Stimulated activated CD4-positive, alpha-beta T cell treated with anti-CD3 and anti-CD28 coated beads, Interleukin-15, amount 100 ng/mL, for 48 hours (primary cell): ENCODE measurements around the gene CFAP46.
"Not testable (repeated sequence)": the region's sequence is repeated elsewhere in the genome, so short reads cannot be mapped to it uniquely, and the experiment has no call there.

Experiments used
- DNase-seq, 2 donors: peaks; one replicate each; pipeline ENCODE4 v3.0.0-alpha.2; 2020; ENCODE audit warnings: low read depth in 2 of 2

The CFAP46 gene

DNA sequence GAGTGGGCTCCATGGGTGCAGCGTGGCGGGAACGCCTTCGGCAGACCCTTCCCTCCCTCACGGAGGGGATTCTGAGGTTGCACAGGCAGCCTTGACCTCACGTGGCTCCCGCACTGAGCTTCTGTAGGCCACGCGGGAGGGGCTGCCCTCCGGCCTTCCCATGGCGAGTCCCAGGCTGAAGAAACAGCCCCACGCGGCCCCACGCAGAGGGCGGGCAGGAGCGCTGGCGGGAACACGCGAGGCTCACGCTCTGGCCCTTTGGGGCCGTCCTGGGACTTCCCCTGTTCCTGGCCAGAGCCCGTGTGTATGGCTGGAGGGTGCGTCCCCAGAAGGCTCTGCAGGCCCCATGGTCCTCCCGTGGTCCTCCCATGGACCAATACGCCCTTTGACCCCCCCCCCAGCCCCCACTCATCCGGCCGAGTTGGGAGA lies 134.7 kb downstream of the CFAP46 start:
- no peak for DNase-seq

DNA sequence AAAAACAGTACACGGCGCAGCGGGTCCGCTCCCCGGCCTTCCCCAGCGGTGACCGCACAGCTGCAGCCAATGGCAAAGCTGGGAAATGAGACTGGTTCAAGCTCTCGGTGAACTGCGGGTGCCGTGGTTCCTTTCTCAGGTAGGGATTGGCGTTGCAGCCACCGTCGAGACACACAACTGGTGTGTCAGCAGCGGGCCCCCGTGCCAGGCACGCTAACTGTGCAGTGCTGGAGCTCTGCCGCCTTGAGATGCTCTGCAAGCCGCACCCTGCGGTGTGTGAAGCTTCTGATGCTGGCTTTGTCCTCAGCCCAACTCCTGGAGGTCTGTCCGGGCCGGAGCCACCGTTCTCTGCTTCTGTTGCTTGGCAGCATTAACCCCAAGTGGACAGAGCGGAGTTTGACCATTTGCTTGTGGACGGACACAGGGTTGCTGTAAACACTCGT lies 135.8 kb downstream of the CFAP46 start:
- no peak for DNase-seq

DNA sequence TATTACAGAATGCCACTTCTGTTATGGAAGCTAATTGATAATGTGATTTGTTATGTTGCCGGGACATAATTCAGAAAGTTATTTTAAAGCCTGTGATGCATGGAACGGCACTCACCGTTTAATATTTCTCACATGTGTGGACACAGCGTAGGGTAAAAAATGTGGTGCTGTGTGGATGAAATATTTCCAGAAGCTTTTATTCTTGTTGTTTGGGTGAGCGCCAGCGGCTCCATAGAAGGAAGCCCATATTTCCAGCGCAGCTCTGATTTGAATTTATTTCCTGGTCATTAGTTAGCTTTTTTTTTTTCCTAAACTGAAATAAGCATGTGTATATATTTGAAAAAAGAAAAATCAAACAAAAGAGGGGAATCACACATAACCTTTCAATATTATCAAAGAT lies 136.3 kb downstream of the CFAP46 start:
- DNase-seq = no peak

DNA sequence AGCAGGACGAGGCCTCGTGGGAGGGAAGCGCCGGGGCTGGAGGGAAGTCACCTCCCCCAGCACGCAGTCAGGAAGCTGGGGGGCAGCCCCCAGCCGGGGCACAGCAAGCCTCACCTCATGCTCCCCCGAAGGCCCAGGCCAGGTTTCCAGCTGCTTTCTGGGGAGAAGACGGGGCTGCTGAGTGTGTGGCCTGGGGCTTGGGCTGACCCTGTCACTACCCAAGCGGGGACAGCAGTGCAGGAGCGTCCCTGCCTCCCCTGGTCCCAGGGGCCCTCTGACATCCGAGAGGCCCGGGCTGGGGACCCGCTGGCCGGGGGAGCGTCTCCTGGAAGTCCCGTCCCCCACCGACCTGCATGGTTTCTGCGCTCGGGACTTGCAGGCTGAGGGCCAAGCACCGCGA lies 136.8 kb downstream of the CFAP46 start:
- DNase-seq = no peak

DNA sequence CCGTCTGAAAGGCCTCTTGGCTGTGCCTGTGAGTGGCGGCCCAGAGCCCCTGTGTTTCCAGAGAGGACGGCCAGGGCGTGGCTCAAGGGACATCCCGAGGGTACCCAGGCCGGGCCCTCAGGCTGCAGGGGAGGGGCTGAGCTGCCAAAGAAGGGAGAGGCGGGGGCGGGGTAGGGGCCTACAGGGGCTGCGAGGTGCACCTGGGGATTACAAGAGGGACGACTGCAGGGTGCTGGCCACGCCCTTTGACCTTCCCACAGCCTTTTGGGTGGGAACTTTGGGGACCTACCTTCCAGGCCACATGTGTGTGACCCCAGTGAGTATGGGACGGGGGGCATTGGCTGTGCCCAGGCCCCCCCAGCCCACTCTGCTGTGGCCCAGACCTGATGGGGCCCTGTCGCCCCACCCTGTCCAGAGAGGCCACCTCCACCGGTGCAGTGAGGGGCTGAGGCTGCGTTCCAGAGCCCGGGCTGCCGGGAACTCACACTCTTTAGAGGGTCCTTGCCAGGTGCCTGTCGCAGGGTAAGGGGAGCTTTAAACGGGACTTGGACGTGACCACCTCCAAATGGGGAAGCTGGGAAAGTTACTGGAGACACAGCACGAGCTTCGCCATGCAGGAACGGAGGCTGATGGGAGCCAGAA lies 137.5 kb downstream of the CFAP46 start:
- DNase-seq = no peak

DNA sequence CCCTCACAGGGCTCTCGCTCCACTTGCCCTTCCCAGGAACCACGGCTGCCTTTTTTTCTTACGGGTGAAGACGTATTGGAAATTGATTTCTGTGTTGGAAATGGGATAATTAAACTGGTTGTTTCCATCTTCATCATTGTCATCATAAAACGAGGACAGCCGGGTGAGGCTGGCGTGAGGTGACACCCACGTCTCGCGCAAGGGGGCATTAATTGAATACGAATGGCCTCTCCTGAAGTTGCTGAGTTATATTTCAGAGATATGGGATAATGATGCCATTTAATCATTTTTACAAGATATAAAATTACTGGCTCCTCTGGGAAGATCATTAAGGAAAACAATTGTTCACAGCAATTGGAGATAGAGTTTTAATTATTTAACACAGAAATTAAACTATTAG lies 138.1 kb downstream of the CFAP46 start:
- DNase-seq = no peak

DNA sequence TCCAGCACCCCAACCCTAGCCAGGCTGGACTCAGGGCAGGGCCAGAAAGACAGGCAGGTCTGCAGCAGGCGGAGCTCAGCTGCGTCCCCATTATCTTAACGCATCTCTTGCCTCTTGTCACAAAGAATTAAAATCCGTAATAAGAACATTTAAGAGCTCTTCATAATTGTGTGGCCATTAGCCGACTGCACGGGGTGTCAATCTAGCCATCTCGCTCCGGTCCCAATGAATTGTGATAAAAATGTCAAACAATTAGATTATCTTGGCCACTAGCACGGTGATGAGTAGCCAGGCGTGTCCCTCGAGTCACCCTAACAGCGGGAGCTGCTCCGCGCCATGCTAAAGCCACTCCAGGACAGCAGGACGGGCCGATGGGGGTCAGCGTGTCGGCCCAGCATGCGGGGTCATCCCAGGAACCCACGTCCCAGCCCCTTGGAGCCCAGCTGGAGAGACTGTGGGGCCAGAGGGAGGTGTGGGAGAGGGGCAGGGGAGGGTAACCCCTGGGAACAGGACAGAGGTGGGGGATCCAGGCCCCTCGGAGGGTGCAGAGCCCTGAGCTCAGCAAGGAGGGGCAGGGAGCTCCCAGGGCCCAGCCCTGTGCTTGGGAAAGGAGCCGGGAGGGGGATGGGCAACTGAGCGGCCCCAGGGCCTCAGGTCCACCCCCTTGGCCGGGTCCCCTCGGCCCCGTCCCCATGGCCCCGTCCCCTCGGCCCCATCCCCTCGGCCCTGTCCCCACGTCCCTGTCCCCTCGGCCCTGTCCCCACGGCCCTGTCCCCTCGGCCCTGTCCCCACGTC lies 138.8 kb downstream of the CFAP46 start:
- no peak for DNase-seq

DNA sequence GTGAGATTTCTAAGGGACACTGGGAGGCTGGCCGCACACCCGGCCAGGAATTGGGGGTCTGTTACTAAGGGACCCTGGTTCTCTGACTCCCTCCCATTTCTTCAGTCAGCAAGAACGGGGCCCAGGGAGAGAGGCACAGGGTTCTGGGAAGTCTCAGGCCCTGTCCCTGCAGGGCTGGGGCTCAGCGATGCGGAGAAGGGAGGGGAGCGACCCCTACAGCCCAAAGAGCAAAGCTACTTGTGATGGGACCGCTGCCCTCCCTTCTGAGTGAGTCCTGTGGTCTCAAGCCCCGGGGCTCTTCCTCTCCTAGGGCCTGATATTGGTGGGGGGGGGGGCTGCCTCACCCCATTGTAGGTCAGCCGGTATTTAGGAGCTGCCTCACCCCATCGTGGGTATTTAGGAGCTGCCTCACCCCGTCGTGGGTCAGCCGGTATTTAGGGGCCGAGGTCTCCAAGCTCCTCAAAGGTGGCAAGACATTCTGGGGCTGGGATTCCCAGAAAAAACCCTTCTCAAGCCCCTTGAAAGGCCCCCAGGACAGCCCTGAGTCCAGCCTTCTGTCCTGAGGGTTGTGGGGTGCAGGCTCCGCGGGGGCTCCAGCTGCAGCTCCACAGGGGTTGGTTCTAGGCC lies 139.6 kb downstream of the CFAP46 start:
- DNase-seq = no peak

DNA sequence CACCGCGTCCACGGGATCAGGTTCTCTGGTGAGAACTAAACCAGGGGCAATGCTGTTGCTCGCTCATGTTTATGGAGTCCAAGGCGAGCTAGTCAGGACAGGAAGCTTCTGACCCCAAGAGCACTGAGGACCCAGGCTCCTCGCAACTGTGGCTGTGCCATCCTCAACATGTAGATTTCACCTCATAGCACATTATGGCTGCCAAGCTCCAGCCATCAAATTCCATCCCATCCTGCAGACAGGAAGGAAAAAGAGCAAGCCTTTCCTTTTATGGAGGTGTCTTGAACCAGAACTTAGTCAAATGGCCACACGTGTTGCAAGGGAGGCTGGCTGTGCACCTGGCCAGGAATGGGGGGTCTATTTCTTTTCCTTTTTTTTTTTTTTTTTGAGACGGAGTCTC lies 140.3 kb downstream of the CFAP46 start:
- DNase-seq = no peak

DNA sequence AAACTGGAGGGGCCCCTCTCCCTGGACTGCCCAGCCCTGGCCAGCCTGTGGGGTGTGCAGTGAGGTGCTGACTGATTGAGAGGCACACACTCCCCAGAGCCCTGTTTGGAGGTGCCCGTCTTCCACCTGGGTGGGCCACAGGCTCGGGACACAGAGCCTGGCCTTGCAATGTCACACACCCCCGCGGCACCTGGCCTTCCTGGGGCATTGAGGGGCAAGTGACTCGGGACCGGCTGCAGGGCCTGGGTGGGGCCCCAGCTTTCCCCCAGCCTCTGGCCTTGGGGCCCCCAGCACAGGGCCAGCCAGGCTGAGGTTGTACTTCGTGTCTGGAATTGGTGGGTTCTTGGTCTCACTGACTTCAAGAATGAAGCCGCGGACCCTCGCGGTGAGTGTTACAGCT lies 142.5 kb downstream of the CFAP46 start:
- DNase-seq = no peak

DNA sequence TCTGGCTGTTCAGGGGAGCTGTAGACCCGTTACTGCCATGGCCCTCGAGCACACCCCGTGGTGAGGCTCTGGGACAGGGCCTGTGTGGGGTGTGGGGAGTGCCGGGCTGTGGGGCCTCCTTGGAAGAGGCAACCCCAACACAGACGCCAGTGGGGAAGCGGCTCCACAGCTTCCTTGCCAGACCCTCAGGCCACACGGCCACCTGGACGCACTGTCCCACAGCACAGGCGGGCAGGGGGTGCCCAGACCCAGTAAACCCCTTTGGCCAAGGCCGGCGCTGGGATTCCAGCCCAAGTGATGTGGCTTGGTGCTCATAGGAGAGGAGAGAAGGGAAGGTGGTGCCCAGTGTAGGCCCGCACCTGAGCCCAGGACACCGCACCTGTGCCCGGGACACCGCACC lies 143.5 kb downstream of the CFAP46 start:
- DNase-seq = no peak

DNA sequence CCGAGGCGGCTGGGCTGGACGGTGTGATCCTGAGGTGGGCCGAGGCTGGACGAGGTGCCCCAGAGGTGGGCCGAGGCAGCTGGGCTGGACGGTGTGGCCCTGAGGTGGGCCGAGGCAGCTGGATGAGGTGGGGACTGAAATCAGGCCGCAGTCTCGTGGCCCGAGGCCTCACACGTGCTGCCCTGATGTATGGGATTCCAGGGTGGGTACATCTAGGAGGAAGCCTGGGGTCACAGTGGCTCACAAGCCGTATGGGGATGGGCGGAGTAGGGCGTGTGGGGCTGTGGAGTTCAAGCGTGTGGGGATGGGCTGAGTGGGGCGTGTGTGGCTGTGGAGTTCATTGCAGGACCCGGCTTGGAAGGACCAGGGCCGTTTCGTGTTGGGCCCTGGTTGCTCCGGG lies 144.0 kb downstream of the CFAP46 start:
- DNase-seq = no peak

DNA sequence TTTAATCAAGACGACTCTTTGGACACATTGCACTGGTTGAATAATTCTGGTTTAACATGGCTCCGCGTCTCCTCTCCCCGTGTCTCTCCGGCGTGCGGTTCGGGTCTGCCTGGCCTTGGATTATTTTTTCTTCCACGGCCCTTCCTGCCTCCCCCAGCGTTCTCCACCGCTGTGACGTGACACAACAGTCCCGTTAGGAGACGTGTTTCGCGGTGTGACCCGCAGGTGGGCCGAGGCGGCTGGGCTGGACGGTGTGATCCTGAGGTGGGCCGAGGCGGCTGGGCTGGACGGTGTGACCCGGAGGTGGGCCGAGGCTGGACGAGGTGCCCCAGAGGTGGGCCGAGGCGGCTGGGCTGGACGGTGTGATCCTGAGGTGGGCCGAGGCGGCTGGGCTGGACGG lies 144.4 kb downstream of the CFAP46 start:
- DNase-seq = not testable (repeated sequence)

DNA sequence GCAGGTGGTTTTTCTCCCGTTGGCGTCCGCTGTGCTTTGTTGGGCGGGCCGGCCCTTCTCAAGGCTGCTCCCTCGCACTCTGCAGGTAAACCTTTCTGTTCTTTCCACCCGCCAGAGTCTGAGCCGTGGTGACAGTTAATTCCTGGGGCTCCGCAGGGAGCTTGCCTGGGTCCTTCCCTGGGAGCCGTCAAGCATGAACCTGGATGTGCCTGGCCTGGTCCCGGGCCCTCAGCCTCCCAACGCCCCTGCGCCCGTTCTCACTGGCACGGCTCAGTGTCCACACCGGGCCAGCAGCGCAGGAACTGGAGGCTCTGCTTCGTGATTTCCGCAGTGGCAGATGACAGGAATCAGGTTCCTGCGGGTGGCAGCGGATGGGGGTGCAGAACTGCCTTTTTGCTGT lies 145.5 kb downstream of the CFAP46 start:
- DNase-seq = no peak

DNA sequence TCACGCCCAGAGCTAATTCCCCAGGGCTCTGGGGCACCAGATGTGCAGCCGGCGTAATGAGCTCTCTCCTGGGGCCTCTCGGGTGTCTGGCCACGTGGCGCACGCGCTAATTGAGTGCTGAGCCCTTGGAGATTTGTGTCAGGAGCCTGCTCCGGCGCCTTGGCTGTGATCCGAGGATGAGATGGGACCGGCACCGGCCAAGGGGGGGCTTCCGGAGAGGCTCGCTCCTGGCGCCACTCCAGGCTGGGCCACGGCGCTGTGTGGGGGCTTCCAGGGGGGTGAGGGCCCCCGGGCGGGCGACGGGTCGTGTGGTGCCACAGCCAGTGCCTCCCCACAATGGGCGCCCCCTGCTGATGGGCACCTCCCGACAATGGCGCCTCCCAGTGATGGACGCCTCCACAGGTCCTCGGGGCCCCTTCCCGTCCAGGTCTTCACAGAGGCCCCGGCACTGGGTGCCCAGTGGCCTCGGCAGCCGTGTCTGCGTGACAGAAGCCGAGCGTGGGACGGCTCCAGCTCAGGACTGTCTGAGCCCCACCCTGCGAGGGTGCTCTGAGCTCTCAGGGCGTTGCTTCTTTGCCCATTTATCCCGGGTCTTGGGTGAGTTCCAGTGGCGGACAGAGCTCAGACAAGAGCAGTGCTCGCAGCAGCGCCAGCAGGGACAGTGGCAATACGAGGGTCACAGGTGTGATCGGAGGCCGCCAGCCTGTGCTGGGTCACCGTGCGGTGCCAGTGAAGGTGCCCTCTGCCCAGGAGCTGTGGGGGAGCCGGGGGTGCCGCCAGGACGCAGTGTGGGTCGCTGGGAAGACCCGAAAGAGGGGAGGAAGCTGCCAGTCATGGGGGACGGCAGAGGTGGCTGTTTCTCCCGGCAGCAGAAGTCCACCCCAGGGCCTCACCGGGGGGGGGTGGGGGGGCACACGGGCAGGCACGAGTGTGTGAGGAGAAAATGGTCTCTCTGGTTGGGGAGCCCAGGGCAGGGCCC lies 148.2 kb downstream of the CFAP46 start:
- no peak for DNase-seq

DNA sequence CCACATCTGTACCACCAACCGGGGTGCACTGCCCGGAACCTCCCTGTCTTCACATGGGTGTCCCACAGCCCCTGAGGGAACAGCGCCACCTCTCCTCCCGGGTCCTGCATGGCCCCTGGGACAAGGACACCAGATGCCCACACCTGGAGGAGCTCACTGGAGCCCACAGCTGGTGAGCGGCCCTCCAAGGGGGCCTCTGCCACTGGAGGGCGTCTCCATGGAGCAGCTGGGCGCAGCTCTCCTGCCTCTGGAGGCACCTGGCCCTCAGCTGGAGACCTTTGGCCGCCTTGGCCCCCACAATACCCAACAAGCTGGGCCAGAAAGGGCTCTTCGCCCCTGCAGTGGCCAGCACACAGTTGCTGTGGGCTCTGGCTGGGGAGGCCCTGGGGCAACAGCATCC lies 149.2 kb downstream of the CFAP46 start:
- DNase-seq = no peak

DNA sequence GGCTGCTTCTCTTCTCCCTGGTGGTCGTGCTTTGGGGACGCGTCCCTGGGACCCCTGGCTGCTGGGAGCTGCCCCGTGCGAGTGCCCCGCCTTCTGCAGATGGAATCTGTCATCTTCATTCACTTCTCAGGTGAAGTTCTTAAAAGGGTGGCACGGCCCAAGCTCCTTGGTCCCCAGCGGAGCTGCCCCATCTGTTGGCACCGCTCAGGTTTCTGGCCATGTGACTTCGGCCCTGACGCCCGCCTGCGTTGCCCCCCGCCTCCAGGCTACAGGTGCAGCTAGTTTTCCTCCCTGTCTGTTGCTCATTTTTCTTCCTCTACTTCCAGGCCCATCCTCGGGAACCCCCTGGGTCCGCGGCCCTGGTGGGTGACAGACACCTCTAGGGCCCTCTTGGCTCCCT lies 149.6 kb downstream of the CFAP46 start:
- DNase-seq = no peak

DNA sequence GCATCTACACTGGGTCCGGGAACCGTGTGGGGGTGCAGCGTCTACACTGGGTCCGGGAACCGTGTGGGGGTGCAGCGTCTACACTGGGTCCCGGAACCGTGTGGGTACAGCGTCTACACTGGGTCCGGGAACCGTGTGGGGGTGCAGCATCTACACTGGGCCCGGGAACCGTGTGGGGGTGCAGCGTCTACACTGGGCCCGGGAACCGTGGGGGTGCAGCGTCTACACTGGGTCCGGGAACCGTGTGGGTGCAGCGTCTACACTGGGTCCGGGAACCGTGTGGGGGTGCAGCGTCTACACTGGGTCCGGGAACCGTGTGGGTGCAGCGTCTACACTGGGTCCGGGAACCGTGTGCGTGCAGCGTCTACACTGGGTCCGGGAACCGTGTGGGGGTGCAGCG lies 150.3 kb downstream of the CFAP46 start:
- not testable (repeated sequence) for DNase-seq

DNA sequence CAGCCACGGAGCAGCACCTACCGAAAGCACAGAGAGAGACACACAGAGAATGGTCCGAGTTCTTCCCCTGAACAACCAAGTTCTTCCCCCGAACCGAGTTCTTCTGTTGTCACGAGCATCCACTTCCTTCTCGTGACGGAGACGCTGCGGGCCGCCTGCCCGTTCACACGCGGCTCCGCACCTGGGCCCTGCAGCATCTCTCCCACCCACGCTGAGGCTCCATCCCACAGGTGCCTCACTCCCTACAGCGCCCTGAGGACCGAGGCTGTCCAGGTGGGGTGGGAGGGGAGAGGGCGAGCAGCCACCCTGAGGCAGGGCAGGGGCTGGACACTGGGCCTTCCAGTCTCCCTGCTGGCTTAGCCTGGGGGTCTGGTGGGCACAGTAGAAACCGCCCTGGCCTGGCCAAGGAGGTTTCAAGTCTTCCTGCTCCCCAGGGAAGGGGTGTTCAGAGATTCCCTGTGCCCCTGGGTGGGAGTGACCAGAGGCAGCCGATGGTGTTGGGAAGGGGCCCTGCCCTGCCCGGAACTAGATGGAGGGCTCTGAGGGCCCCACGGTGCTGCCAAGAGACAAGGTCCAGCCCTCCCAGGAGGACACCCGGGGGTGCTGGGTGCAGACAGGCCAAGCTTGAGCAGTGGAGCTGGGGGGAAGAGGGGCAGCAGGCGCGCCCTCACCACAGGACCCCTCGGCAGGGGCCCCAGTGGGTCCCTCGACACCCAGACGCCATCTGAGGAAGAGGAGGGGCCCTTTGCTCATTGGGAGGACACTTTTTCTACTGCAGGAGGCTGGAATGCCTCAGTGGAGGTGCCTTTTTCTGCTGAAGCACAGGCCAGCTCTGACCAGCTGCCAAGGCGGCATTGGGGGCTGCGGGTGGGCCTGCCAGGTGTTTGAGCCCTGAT lies 151.2 kb downstream of the CFAP46 start:
- no peak for DNase-seq

DNA sequence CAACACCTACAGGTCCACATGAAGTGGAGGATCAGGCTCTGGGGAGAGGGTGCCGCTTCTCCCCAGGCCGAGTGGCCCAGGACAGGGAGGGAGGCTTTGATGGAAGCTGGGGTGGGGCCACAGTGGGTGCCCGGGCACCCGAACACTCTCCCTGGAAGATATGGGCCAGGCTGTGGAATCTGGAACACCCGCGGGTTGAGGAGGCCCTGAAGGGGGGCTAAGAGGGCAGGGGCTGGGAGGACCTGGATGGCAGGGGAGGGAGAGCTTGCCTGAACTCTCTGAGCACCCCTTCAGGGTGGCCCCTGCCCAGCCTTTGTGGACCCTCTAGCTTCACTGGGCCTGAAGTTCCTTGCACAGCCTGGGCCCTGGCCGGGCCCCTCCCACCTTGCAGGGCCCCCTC lies 151.9 kb downstream of the CFAP46 start:
- no peak for DNase-seq

DNA sequence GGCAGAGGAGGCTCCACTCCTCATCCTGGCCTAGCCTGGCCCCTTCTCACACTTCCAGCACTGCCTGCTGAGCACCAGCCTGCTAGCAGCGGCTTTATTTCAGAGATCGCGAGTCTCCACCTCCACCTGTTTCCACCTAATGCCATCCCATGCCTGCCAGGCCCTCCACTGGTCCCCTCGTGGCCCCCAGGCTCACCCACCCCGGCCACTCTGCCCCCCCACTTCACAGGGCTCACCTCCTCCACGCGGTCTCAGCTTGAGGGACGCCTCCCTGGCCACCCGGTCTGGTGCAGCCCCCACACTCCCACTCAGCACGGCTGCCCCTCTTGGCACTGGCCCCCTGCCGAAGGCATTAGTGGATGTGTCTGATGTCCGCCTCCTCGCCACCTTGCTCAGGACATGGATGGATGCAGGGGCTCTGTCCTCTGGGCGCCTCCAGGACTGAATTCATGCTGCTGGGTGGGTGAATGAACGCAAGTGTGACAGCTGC lies 152.7 kb downstream of the CFAP46 start:
- DNase-seq = no peak
